ENCODE data around the gene SRSF3. TPM values are rescaled to one million over a fixed set of nuclear protein-coding genes. Genes with fewer than 3 reads are reported as not detected.
A peak's percentile ranks its signal among the peaks of the same experiment; 100 is the strongest.

SRSF3 gene
- polyA plus RNA-seq, 2 of the 4 experiments (the other 2 are of a cell fraction), result 629 to 652 TPM

- ATAC-seq (no peak), DNase-seq (ENCODE audit: low read depth in 1 of 2, low spot score in 1 of 2) (no peak), FAIRE-seq (no peak)
- POLR2A ChIA-PET, result no interaction called here
- CTCF ChIA-PET, result interaction anchor here (0.9 to 1.5 kb wide), 2 partner anchors 16 to 29 kb away, joined by 3 read pairs; partner anchors contain the start of gene STK38
- peak overlapping the region; percentile 77 for H3K4me2 ChIP-seq
- WGBS (ENCODE audit: missing lambda C conversion rate), result 92% methylated on average over 7 of the region's 7 CpGs
- TF ChIP-seq MAZ (IDR thresholded peaks at IDR 0.05; ENCODE audit: borderline replicate concordance, low read depth, low read length), result no peak
- no peak for TF ChIP-seq RCOR1 (IDR thresholded peaks at IDR 0.05; ENCODE audit: low read depth, low read length)
- no peak for TF ChIP-seq PHF8 (IDR thresholded peaks at IDR 0.05; ENCODE audit: borderline replicate concordance, low read depth)
- no peak for TF ChIP-seq CBX2 (IDR thresholded peaks at IDR 0.05; ENCODE audit: borderline replicate concordance, low read depth)
- TF ChIP-seq EP300 (IDR thresholded peaks at IDR 0.05), result no peak
- no peak for TF ChIP-seq SREBF2 (IDR thresholded peaks at IDR 0.05)
- TF ChIP-seq KDM5A (IDR thresholded peaks at IDR 0.05), result no peak
- TF ChIP-seq NPAS2 (CRISPR knock-in tag; IDR thresholded peaks at IDR 0.05; ENCODE audit: borderline replicate concordance), result no peak
- no peak for TF ChIP-seq POLR2A (IDR thresholded peaks at IDR 0.05; ENCODE audit: low read length)
- no peak for TF ChIP-seq MYC (IDR thresholded peaks at IDR 0.05; ENCODE audit: borderline replicate concordance, low read length)
- H3K4me1 ChIP-seq, result peaks cover 53% of the 10 kb centered on the region
- H3K4me3 ChIP-seq, result no peak overlapping the region
- peak overlapping the region; percentile 77 to 88 for H3K27ac ChIP-seq
- no peaks in the 10 kb centered on the region for H3K9me3 ChIP-seq
Observed at GRCh38 chr6:36576578-36576977, 17.6 kb upstream of the SRSF3 start.

GRCh38 chr6:36577301-36577700 lies 16.9 kb upstream of the SRSF3 start:
- no peak overlapping the region for H3K4me3 ChIP-seq
- peak; percentile 56; the same call in 1 of the 2 replicates for TF ChIP-seq GATA3 (IDR thresholded peaks at IDR 0.05; ENCODE audit: borderline replicate concordance)
- TF ChIP-seq HMGXB4 (CRISPR knock-in tag; IDR thresholded peaks at IDR 0.05; ENCODE audit: borderline replicate concordance), result no peak
- TF ChIP-seq MAX (IDR thresholded peaks at IDR 0.05), result peak; percentile 41; the same call in 1 of the 2 replicates
- 0 out of 5 replicates have a peak, but pooled peaks of 1 of the 2 experiments have one; percentile 22 for TF ChIP-seq JUN (IDR thresholded peaks at IDR 0.05)
- TF ChIP-seq FOSL2 (IDR thresholded peaks at IDR 0.05), result no peak
- TF ChIP-seq FOSL2 (CRISPR knock-in tag; IDR thresholded peaks at IDR 0.05), result peak; percentile 28; the same call in 1 of the 2 replicates
- TF ChIP-seq HDAC2 (IDR thresholded peaks at IDR 0.05), result no peak
- whole genome bisulfite sequencing (ENCODE audit: missing lambda C conversion rate), result 0% methylated on average over 2 of the region's 2 CpGs
- ChIA-PET CTCF (interaction anchor here (0.9 to 1.5 kb wide), 2 partner anchors 17 to 154 kb away, joined by 3 read pairs; no protein-coding TSS in a partner anchor), POLR2A (interaction anchor here (0.6 to 0.7 kb wide), 3 partner anchors 22 to 31 kb away, joined by 3 to 4 read pairs (median 3); no protein-coding TSS in a partner anchor)
- peaks cover 53% of the 10 kb centered on the region for H3K4me1 ChIP-seq
- no peaks in the 10 kb centered on the region for H3K9me3 ChIP-seq
- peak overlapping the region; percentile 77 to 88 for H3K27ac ChIP-seq
- no peak for FAIRE-seq
- peak; percentile 71 to 89 for DNase-seq (ENCODE audit: low read depth in 1 of 2, low spot score in 1 of 2)
- H3K4me2 ChIP-seq, result peak overlapping the region; percentile 77
- peak; percentile 86 to 87 for ATAC-seq

- H3K27ac ChIP-seq, result peak overlapping the region; percentile 77 to 88
Observed at GRCh38 chr6:36578030-36578429, 16.1 kb upstream of the SRSF3 start.

More at GRCh38 chr6:36578030-36578429, 16.1 kb upstream of the SRSF3 start:
- FAIRE-seq (no peak), ATAC-seq (no peak), DNase-seq (ENCODE audit: low read depth in 1 of 2, low spot score in 1 of 2) (no peak)
- TF ChIP-seq FOXS1 (CRISPR knock-in tag; IDR thresholded peaks at IDR 0.05) (no peak; the same call in 1 of the 2 replicates), POLR2AphosphoS2 (conservative IDR thresholded peaks at IDR 0.05; ENCODE audit: low read length) (no peak), REST (IDR thresholded peaks at IDR 0.05) (no peak), HMGXB4 (CRISPR knock-in tag; IDR thresholded peaks at IDR 0.05; ENCODE audit: borderline replicate concordance) (no peak), CHD2 (IDR thresholded peaks at IDR 0.05; ENCODE audit: low read length, partially characterized antibody) (no peak), USF2 (IDR thresholded peaks at IDR 0.05) (no peak), HES2 (IDR thresholded peaks at IDR 0.05) (no peak), CEBPB (IDR thresholded peaks at IDR 0.05) (no peak), HOXA7 (CRISPR knock-in tag; IDR thresholded peaks at IDR 0.05) (no peak), CBX2 (IDR thresholded peaks at IDR 0.05; ENCODE audit: borderline replicate concordance, low read depth) (no peak), EP300 (IDR thresholded peaks at IDR 0.05) (no peak)
- Histone ChIP-seq H3K4me3 (no peak overlapping the region), H3K4me1 (peaks cover 46% of the 10 kb centered on the region), H3K4me2 (peak overlapping the region; percentile 77), H3K9me3 (no peaks in the 10 kb centered on the region)
- 97% methylated on average over 5 of the region's 5 CpGs for WGBS (ENCODE audit: missing lambda C conversion rate)
- ChIA-PET POLR2A (interaction anchor here (0.7 kb wide), 1 partner anchor 32 kb away, joined by 3 read pairs; no protein-coding TSS in a partner anchor), CTCF (interaction anchor here (0.9 to 2.2 kb wide), 2 partner anchors 59 to 155 kb away, joined by 3 to 6 read pairs; no protein-coding TSS in a partner anchor)

All from A549 (cell line).